Mesenchymal stem cell (in vitro differentiated cells and primary cell): ENCODE data around the gene RYR2.

ENCODE experiments used
- DNase-seq: peaks from one replicate; pipeline ENCODE4 v3.0.0-alpha.2; 2013
- H2AFZ ChIP-seq: one replicate; pipeline ENCODE4 v1.6.1; 2013; ENCODE audit warnings: low read depth, mild to moderate bottlenecking, control low read depth, inconsistent platforms, low read length, moderate library complexity
- H2AK5ac ChIP-seq: 2 replicates; pipeline ENCODE4 v1.6.1; 2013; ENCODE audit warnings: low read length, moderate library complexity, mild to moderate bottlenecking, inconsistent platforms; ENCODE audit not compliant: severe bottlenecking
- H2BK120ac ChIP-seq: one replicate; pipeline ENCODE4 v1.6.1; 2013; ENCODE audit warnings: low read depth, mild to moderate bottlenecking, inconsistent platforms, low read length, moderate library complexity
- H2BK12ac ChIP-seq, 2 experiments: one replicate each; pipeline ENCODE4 v1.6.1; 2013; ENCODE audit warnings: inconsistent platforms in 2 of 2, low read length in 2 of 2, mild to moderate bottlenecking in 2 of 2, moderate library complexity in 2 of 2, control low read depth in 1 of 2
- H2BK15ac ChIP-seq: one replicate; pipeline ENCODE4 v1.6.1; 2013; ENCODE audit warnings: mild to moderate bottlenecking, low read depth, inconsistent platforms; ENCODE audit not compliant: poor library complexity, severe bottlenecking
- H2BK5ac ChIP-seq: 2 replicates; pipeline ENCODE4 v1.6.1; 2013; ENCODE audit warnings: low read depth, mild to moderate bottlenecking, low read length, control low read depth, inconsistent platforms; ENCODE audit not compliant: poor library complexity, severe bottlenecking
- H3K14ac ChIP-seq, 2 experiments: one replicate each; pipeline ENCODE4 v1.6.1; 2013; ENCODE audit warnings: inconsistent platforms in 2 of 2, low read length in 2 of 2, control low read depth in 1 of 2, mild to moderate bottlenecking in 1 of 2, moderate library complexity in 1 of 2
- H3K18ac ChIP-seq, 2 experiments: one replicate each; pipeline ENCODE4 v1.6.1; 2013; ENCODE audit warnings: inconsistent platforms in 2 of 2, low read length in 2 of 2, control low read depth in 1 of 2, low read depth in 1 of 2, mild to moderate bottlenecking in 1 of 2
- H3K23ac ChIP-seq, 2 experiments: one replicate each; pipeline ENCODE4 v1.6.1; 2013; ENCODE audit warnings: inconsistent platforms in 2 of 2, low read length in 2 of 2, mild to moderate bottlenecking in 2 of 2, moderate library complexity in 2 of 2, control low read depth in 1 of 2
- H3K27ac ChIP-seq: 2 replicates; pipeline ENCODE4 v1.5.1; 2013; ENCODE audit warnings: mild to moderate bottlenecking, moderate library complexity, low read length, control low read depth, inconsistent platforms; ENCODE audit not compliant: poor library complexity, severe bottlenecking
- H3K27me3 ChIP-seq, 2 experiments: 2 replicates each; pipeline versions ENCODE4 v1.6.1 to v1.7.0; 2013; ENCODE audit warnings: low read length in 2 of 2, mild to moderate bottlenecking in 2 of 2, moderate library complexity in 2 of 2, control low read depth in 1 of 2, inconsistent platforms in 1 of 2; ENCODE audit not compliant: control insufficient read depth in 1 of 2, insufficient read depth in 1 of 2
- H3K36me3 ChIP-seq, 2 experiments: 2 replicates each; pipeline versions ENCODE4 v1.6.1 to v1.7.0; 2013; ENCODE audit warnings: low read length in 2 of 2, control low read depth in 1 of 2, inconsistent platforms in 1 of 2, low read depth in 1 of 2, mild to moderate bottlenecking in 1 of 2; ENCODE audit not compliant: insufficient read depth in 2 of 2, control insufficient read depth in 1 of 2
- H3K4ac ChIP-seq, 2 experiments: one replicate each; pipeline ENCODE4 v1.6.1; 2013; ENCODE audit warnings: inconsistent platforms in 2 of 2, low read length in 2 of 2, mild to moderate bottlenecking in 2 of 2, moderate library complexity in 2 of 2, control low read depth in 1 of 2, low read depth in 1 of 2
- H3K4me1 ChIP-seq: 2 replicates; pipeline ENCODE4 v1.6.1; 2013; ENCODE audit warnings: low read depth, low read length, control low read depth; ENCODE audit not compliant: control insufficient read depth, insufficient read depth
- H3K4me2 ChIP-seq: 2 replicates; pipeline ENCODE4 v1.6.1; 2013; ENCODE audit warnings: low read length, mild to moderate bottlenecking, inconsistent platforms; ENCODE audit not compliant: poor library complexity, severe bottlenecking
- H3K4me3 ChIP-seq, 2 experiments: 2 replicates each; pipeline versions ENCODE4 v1.5.1 to v1.7.0; 2013; ENCODE audit warnings: low read length in 2 of 2, mild to moderate bottlenecking in 2 of 2, control low read depth in 1 of 2, low read depth in 1 of 2; ENCODE audit not compliant: insufficient read depth in 1 of 2
- H3K79me1 ChIP-seq: replicated peaks from 2 replicates; pipeline ENCODE4 v1.6.1; 2013; ENCODE audit warnings: mild to moderate bottlenecking, control low read depth, low read length, inconsistent platforms; ENCODE audit not compliant: poor library complexity, severe bottlenecking
- H3K9ac ChIP-seq: 2 replicates; pipeline ENCODE4 v1.7.0; 2013; ENCODE audit warnings: mild to moderate bottlenecking, low read length, moderate library complexity
- H3K9me3 ChIP-seq: 2 replicates; pipeline ENCODE4 v1.7.0; 2013; ENCODE audit warnings: mild to moderate bottlenecking, low read length; ENCODE audit not compliant: control insufficient read depth
- H4K8ac ChIP-seq: one replicate; pipeline ENCODE4 v1.6.1; 2013; ENCODE audit warnings: inconsistent platforms, mild to moderate bottlenecking, low read length, moderate library complexity
- H4K91ac ChIP-seq: one replicate; pipeline ENCODE4 v1.6.1; 2013; ENCODE audit warnings: mild to moderate bottlenecking, low read length, inconsistent platforms
- WGBS: methylation state at CpG from one replicate; pipeline ENCODE4 v1.1.7; 2013; ENCODE audit warnings: mixed read lengths; 5-methylcytosine and 5-hydroxymethylcytosine counted together

Gene RYR2

DNA sequence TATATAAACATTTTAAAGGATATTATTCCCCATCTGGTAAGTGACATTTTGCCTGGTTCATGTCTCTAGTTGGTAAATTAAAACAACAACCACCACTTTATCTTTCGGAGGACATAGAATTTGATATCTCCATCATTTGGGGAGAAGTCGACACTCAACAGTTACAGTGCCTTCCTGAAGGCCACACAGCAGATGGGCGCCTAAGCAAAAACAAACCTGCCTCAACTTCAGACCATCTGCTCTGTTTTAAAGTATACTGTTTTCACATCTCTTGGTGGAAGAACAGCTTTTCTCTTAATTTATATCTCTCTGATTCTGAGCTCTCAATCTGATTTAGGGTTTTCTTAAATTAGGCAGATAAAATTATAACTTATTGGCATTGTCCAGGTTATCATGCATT is 282.2 kb downstream of the RYR2 start:
- no peak overlapping the region for H3K4me3 ChIP-seq
- no peak overlapping the region for H2AFZ ChIP-seq
- no peak overlapping the region for H2BK120ac ChIP-seq
- no peak overlapping the region for H3K14ac ChIP-seq
- H3K4me1 ChIP-seq, result no peaks in the 10 kb centered on the region
- no peaks in the 10 kb centered on the region for H3K9me3 ChIP-seq
- no peak overlapping the region for H3K18ac ChIP-seq
- no peak overlapping the region for H3K9ac ChIP-seq
- no peak overlapping the region for H3K4ac ChIP-seq
- WGBS, result 65% methylated on average over 2 of the region's 3 CpGs
- H2BK15ac ChIP-seq, result no peak overlapping the region
- no peak overlapping the region for H2BK12ac ChIP-seq
- no peak overlapping the region for H2AK5ac ChIP-seq
- H2BK5ac ChIP-seq, result no peak overlapping the region
- DNase-seq, result no peak
- H3K79me1 ChIP-seq, result no peaks in the 10 kb centered on the region
- no peak overlapping the region for H3K23ac ChIP-seq
- no peak overlapping the region for H3K27ac ChIP-seq
- no peak overlapping the region for H4K8ac ChIP-seq
- no peaks in the 10 kb centered on the region for H3K27me3 ChIP-seq
- H3K36me3 ChIP-seq, result no peaks in the 10 kb centered on the region
- H3K4me2 ChIP-seq, result no peak overlapping the region
- no peak overlapping the region for H4K91ac ChIP-seq

- Histone ChIP-seq H3K79me1 (no peaks in the 10 kb centered on the region), H3K18ac (no peak overlapping the region), H3K4me1 (no peaks in the 10 kb centered on the region), H2BK12ac (no peak overlapping the region), H2BK15ac (no peak overlapping the region), H3K23ac (no peak overlapping the region), H3K27ac (no peak overlapping the region), H3K14ac (no peak overlapping the region), H3K4me3 (no peak overlapping the region), H4K91ac (no peak overlapping the region), H3K4ac (no peak overlapping the region), H3K4me2 (no peak overlapping the region), H3K9ac (no peak overlapping the region), H2BK120ac (no peak overlapping the region), H3K36me3 (no peaks in the 10 kb centered on the region), H4K8ac (no peak overlapping the region), H2AK5ac (no peak overlapping the region), H2BK5ac (no peak overlapping the region), H2AFZ (no peak overlapping the region), H3K9me3 (no peaks in the 10 kb centered on the region), H3K27me3 (no peaks in the 10 kb centered on the region)
- no peak for DNase-seq
- WGBS, result 42% methylated on average over 1 of the region's 3 CpGs
Measured at GRCh38 chr1:237327061-237327460, 285.1 kb downstream of the RYR2 start.

GRCh38 chr1:237340892-237341291 is 298.9 kb downstream of the RYR2 start:
- Histone ChIP-seq H2BK15ac (no peak overlapping the region), H2AK5ac (no peak overlapping the region), H3K36me3 (no peaks in the 10 kb centered on the region), H3K23ac (no peak overlapping the region), H3K27ac (no peak overlapping the region), H3K14ac (no peak overlapping the region), H3K4me3 (no peak overlapping the region), H3K4me1 (no peaks in the 10 kb centered on the region), H3K18ac (no peak overlapping the region), H2BK5ac (no peak overlapping the region), H3K4ac (no peak overlapping the region), H2BK120ac (no peak overlapping the region), H3K27me3 (no peaks in the 10 kb centered on the region), H4K8ac (no peak overlapping the region), H3K9me3 (no peaks in the 10 kb centered on the region), H2AFZ (no peak overlapping the region), H3K4me2 (no peak overlapping the region), H4K91ac (no peak overlapping the region), H2BK12ac (no peak overlapping the region), H3K9ac (no peak overlapping the region), H3K79me1 (no peaks in the 10 kb centered on the region)
- DNase-seq, result no peak
- 80% methylated on average over 1 of the region's 3 CpGs for WGBS

DNA sequence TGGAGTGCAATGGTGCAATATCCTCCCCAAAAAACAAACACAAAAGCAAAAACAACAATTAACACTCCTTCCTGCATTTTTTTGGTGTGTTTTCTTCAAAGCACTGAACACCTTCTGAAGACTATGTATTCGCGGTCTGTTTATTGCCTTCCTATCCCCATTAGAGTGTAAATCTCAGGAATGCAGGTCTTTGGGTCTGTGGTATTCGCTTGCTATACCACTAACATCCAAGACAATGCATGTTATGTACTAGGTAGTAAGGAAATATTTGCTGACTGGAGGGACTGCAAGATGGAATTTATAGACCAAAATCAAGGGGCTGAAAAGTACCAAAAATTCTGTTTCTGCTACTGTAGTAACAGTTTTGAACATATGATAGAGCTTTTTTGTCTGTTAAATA is 299.4 kb downstream of the RYR2 start:
- H2BK12ac ChIP-seq, result no peak overlapping the region
- no peak overlapping the region for H2AFZ ChIP-seq
- H3K18ac ChIP-seq, result no peak overlapping the region
- DNase-seq, result no peak
- H3K23ac ChIP-seq, result no peak overlapping the region
- no peak overlapping the region for H3K4me2 ChIP-seq
- H4K91ac ChIP-seq, result no peak overlapping the region
- no peak overlapping the region for H3K27ac ChIP-seq
- no peaks in the 10 kb centered on the region for H3K79me1 ChIP-seq
- no peak overlapping the region for H2BK120ac ChIP-seq
- WGBS, result no CpG with 5 or more reads among the region's 3 CpGs
- no peak overlapping the region for H3K4ac ChIP-seq
- no peaks in the 10 kb centered on the region for H3K4me1 ChIP-seq
- no peak overlapping the region for H3K9ac ChIP-seq
- H3K9me3 ChIP-seq, result no peaks in the 10 kb centered on the region
- no peaks in the 10 kb centered on the region for H3K36me3 ChIP-seq
- H2BK15ac ChIP-seq, result no peak overlapping the region
- H3K14ac ChIP-seq, result no peak overlapping the region
- H2AK5ac ChIP-seq, result no peak overlapping the region
- H3K27me3 ChIP-seq, result no peaks in the 10 kb centered on the region
- no peak overlapping the region for H4K8ac ChIP-seq
- no peak overlapping the region for H2BK5ac ChIP-seq
- no peak overlapping the region for H3K4me3 ChIP-seq
